ENCODE measurements around the gene ADCY2. TPM values are rescaled to one million over a fixed set of nuclear protein-coding genes. Genes with fewer than 3 reads are reported as not detected.

Gene ADCY2
- total RNA-seq, 4 donors from 2014 or later: 0.19 to 2.7 (median 0.59) TPM; not detected in 1

- Histone ChIP-seq H3K27ac (no peak overlapping the region), H3K27me3 (peaks cover 0 to 51% (median 5%) of the 10 kb centered on the region in 4 donors), H3K4me1 (peaks cover 0 to 21% (median 6%) of the 10 kb centered on the region in 3 donors), H3K9me3 (no peaks in the 10 kb centered on the region), H3K36me3 (no peaks in the 10 kb centered on the region), H3K4me3 (no peak overlapping the region)
- TF ChIP-seq POLR2A (IDR thresholded peaks at IDR 0.05) (no peak), CTCF (IDR thresholded peaks at IDR 0.05) (no peak)
- WGBS, 2 donors: 84 to 89% methylated on average over 6 of the region's 6 CpGs
- no peak for DNase-seq
- intact Hi-C loops (cut with DNase I): no loop called here
These were observed 2.8 kb downstream of the ADCY2 start for GRCh38 chr5:7398596-7399280.

- TF ChIP-seq POLR2A (IDR thresholded peaks at IDR 0.05): no peak
- TF ChIP-seq CTCF (IDR thresholded peaks at IDR 0.05): no peak
These were observed 9.3 kb downstream of the ADCY2 start for GRCh38 chr5:7405277-7405676.

GRCh38 chr5:7410936-7411511, 15.1 kb downstream of the ADCY2 start:
- 40 to 78% methylated on average over 5 of the region's 5 CpGs for WGBS, 2 donors
- intact Hi-C loops (cut with DNase I): no loop called here
- no peak for TF ChIP-seq POLR2A (IDR thresholded peaks at IDR 0.05)
- no peak for TF ChIP-seq CTCF (IDR thresholded peaks at IDR 0.05)
- Histone ChIP-seq H3K27ac (no peak overlapping the region), H3K9me3 (no peaks in the 10 kb centered on the region), H3K4me1 (no peaks in the 10 kb centered on the region), H3K27me3 (no peaks in the 10 kb centered on the region), H3K4me3 (no peak overlapping the region), H3K36me3 (no peaks in the 10 kb centered on the region)
- no peak for DNase-seq

More at GRCh38 chr5:7405277-7405676, 9.3 kb downstream of the ADCY2 start:
- Histone ChIP-seq H3K27me3 (no peaks in the 10 kb centered on the region), H3K4me1 (no peaks in the 10 kb centered on the region), H3K36me3 (no peaks in the 10 kb centered on the region), H3K4me3 (no peak overlapping the region), H3K27ac (no peak overlapping the region), H3K9me3 (no peaks in the 10 kb centered on the region)
- intact Hi-C loops (cut with DNase I): no loop called here
- DNase-seq: no peak
- WGBS, 2 donors: 83 to 89% methylated on average over 1 of the region's 1 CpG

- H3K9me3 ChIP-seq: no peaks in the 10 kb centered on the region
- intact Hi-C loops (cut with DNase I): no loop called here
- no peaks in the 10 kb centered on the region for H3K36me3 ChIP-seq
- no peak overlapping the region for H3K4me3 ChIP-seq
- H3K27ac ChIP-seq: no peak overlapping the region
- WGBS, 2 donors: 70 to 73% methylated on average over 10 of the region's 10 CpGs
- no peaks in the 10 kb centered on the region for H3K27me3 ChIP-seq
- no peaks in the 10 kb centered on the region for H3K4me1 ChIP-seq
- no peak for DNase-seq
- TF ChIP-seq POLR2A (IDR thresholded peaks at IDR 0.05) (no peak), CTCF (IDR thresholded peaks at IDR 0.05) (no peak)
These were observed 16.5 kb downstream of the ADCY2 start for GRCh38 chr5:7412409-7412808.

GRCh38 chr5:7415123-7415522, 19.2 kb downstream of the ADCY2 start:
- 86 to 90% methylated on average over 7 of the region's 7 CpGs for WGBS, 2 donors
- no peak for DNase-seq
- Histone ChIP-seq H3K27ac (no peak overlapping the region), H3K9me3 (no peaks in the 10 kb centered on the region), H3K4me3 (no peak overlapping the region), H3K36me3 (no peaks in the 10 kb centered on the region), H3K4me1 (no peaks in the 10 kb centered on the region), H3K27me3 (no peaks in the 10 kb centered on the region)
- TF ChIP-seq CTCF (IDR thresholded peaks at IDR 0.05) (no peak), POLR2A (IDR thresholded peaks at IDR 0.05) (no peak)
- intact Hi-C loops (cut with DNase I): no loop called here

All from esophagus squamous epithelium (tissue), 5 donors.